Cardiac fibroblast (primary cell): ENCODE data around the gene GPC6.
A peak's percentile ranks its signal among the peaks of the same experiment; 100 is the strongest.

Experiments used
- DNase-seq, 2 donors: peaks; one replicate each; pipeline versions ENCODE4 v3.0.0 to v3.0.0-alpha.2; 2010; ENCODE audit warnings: low read depth in 2 of 2
- H3K4me3 ChIP-seq, 2 donors: replicated peaks in 1 of 2; 1 replicate in 1 of 2; 2 replicates in 1 of 2; pipeline ENCODE4 v1.5.1; 2011; ENCODE audit warnings: low read depth in 2 of 2, low read length in 2 of 2, mild to moderate bottlenecking in 2 of 2, moderate library complexity in 1 of 2
- TF ChIP-seq, protein P1 (sequence below): IDR thresholded peaks from one replicate; pipeline ENCODE4 v1.5.1; 2011; ENCODE audit warnings: low read depth, mild to moderate bottlenecking, low read length, inconsistent platforms

The GPC6 gene

DNA sequence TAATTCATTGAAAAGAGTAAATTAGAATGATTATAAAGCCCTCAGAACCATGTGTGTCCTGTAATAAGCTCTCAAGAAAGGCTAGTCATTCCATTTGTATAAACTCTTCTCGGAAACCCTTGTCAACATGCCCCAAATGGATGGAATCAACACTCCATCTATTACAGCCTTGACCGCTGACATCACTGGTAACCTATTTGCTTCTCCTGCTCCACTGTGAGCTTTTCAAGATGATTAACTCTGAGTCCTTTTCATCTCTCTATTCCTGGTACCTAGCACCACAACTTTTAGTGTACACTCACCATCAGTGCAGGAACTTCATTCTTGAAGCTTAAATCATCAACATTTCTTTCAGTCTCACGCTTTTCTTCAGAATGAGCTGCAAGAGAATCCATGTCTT, 640.9 kb downstream of the GPC6 start:
- DNase-seq: no peak
- TF ChIP-seq, protein P1, sequence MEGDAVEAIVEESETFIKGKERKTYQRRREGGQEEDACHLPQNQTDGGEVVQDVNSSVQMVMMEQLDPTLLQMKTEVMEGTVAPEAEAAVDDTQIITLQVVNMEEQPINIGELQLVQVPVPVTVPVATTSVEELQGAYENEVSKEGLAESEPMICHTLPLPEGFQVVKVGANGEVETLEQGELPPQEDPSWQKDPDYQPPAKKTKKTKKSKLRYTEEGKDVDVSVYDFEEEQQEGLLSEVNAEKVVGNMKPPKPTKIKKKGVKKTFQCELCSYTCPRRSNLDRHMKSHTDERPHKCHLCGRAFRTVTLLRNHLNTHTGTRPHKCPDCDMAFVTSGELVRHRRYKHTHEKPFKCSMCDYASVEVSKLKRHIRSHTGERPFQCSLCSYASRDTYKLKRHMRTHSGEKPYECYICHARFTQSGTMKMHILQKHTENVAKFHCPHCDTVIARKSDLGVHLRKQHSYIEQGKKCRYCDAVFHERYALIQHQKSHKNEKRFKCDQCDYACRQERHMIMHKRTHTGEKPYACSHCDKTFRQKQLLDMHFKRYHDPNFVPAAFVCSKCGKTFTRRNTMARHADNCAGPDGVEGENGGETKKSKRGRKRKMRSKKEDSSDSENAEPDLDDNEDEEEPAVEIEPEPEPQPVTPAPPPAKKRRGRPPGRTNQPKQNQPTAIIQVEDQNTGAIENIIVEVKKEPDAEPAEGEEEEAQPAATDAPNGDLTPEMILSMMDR: no peak
- H3K4me3 ChIP-seq: no peak overlapping the region

GRCh38 chr13:93872376-93872775, 645.8 kb downstream of the GPC6 start:
- TF ChIP-seq, protein P1: no peak
- no peak for DNase-seq
- no peak overlapping the region for H3K4me3 ChIP-seq

DNA sequence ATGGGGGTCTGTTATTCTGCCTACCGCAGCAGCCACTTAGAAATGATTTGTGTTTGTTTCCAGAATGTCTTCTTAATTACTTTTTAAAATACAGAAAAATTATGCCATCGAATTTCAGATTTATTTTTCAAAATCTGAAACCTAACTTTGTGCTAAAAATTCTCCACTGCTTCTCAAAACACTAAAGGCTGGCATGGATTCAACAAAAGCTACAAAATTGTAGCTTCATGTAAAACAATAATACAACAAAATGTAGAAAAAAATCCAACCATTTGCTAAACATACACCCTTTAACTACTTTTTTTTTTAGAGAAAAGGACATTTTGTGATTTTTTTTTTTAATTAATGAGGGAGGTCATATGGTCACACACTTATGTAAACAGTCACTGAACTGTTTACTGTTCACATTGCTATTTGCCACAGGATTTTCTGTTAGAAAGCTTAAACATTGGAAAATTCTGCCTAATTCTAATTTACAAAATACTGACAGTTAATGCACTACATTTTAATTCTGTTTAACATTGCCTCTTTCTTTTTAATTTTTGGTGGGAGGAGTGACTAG, 646.3 kb downstream of the GPC6 start:
- TF ChIP-seq, protein P1: no peak
- no peak overlapping the region for H3K4me3 ChIP-seq
- no peak for DNase-seq

DNA sequence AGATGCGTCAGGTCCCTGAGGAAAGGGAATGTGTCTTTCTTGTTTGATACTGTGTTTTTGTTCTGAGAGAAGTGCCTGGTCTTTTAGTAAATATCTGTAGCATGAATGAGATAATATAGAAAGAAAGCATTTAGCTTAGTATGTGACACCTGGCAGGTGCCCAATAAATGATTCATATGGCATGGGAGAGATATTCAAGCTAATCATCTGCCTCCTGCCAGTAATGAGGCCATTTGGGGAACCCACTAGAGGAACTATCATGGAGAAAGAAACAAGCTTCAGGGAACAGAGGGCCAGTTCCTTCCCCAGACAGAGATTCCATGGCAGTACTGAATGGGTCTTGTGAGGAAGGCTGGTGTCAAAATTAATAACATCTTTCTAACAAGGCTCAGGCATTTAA, 648.9 kb downstream of the GPC6 start:
- no peak overlapping the region for H3K4me3 ChIP-seq
- peak; percentile 43 to 67 for DNase-seq
- TF ChIP-seq, protein P1: no peak

GRCh38 chr13:93876236-93876635, 649.6 kb downstream of the GPC6 start:
- TF ChIP-seq, protein P1: no peak
- DNase-seq: no peak
- H3K4me3 ChIP-seq: no peak overlapping the region

- H3K4me3 ChIP-seq: no peak overlapping the region
- TF ChIP-seq, protein P1: no peak
- DNase-seq: no peak
Observed at GRCh38 chr13:93878675-93879074, 652.1 kb downstream of the GPC6 start.

DNA sequence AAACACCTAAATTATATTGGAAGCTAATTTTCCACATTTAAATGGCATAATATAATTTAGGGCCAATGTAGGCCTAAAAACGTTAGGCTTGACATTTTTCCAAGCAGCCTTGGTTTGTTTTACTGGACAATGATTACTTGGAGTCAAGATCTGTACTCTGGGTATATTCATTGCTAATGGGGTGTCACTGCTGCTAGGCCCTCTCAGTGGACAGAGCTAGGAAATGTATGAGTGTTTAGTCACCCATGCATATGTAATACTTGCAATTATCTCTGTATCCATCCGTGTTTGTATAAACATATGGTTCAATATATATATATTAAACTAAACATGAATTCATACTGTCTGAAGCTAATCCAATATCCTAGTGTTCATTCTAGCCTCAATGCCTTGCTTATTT, 654.8 kb downstream of the GPC6 start:
- H3K4me3 ChIP-seq: no peak overlapping the region
- peak in 1 of 2 donors; percentile 18 for DNase-seq
- TF ChIP-seq, protein P1: no peak
